HG02885 (cell line): ENCODE measurements around the gene LUZP2.

ENCODE experiments used
- ATAC-seq: cut with Tn5 transposase; IDR thresholded peaks from one replicate; pipeline ENCODE4 v1.9.1; 2021; ENCODE audit warnings: mild to moderate bottlenecking; ENCODE audit not compliant: unreplicated experiment, poor library complexity

The LUZP2 gene

GRCh38 chr11:25038131-25038530 lies 541.3 kb downstream of the LUZP2 start:
- no peak for ATAC-seq

- ATAC-seq = no peak
Observed at GRCh38 chr11:25039165-25039564, 542.3 kb downstream of the LUZP2 start.

- ATAC-seq = no peak
Observed at GRCh38 chr11:25048632-25049031, 551.8 kb downstream of the LUZP2 start.

GRCh38 chr11:25052844-25053243 lies 556.0 kb downstream of the LUZP2 start:
- no peak for ATAC-seq

- no peak for ATAC-seq
Observed at GRCh38 chr11:25057861-25058260, 561.0 kb downstream of the LUZP2 start.

GRCh38 chr11:25065746-25066145 lies 568.9 kb downstream of the LUZP2 start:
- ATAC-seq = no peak

- ATAC-seq = no peak
Observed at GRCh38 chr11:25066706-25067105, 569.9 kb downstream of the LUZP2 start.

GRCh38 chr11:25068451-25068850 lies 571.6 kb downstream of the LUZP2 start:
- ATAC-seq = no peak

GRCh38 chr11:25094085-25094802 lies 597.4 kb downstream of the LUZP2 start:
- no peak for ATAC-seq

GRCh38 chr11:25119416-25119815 lies 622.6 kb downstream of the LUZP2 start:
- ATAC-seq = no peak
